Measurements from ENCODE around the gene ILDR2.
A peak's percentile ranks its signal among the peaks of the same experiment; 100 is the strongest.

ILDR2 gene, protein sequence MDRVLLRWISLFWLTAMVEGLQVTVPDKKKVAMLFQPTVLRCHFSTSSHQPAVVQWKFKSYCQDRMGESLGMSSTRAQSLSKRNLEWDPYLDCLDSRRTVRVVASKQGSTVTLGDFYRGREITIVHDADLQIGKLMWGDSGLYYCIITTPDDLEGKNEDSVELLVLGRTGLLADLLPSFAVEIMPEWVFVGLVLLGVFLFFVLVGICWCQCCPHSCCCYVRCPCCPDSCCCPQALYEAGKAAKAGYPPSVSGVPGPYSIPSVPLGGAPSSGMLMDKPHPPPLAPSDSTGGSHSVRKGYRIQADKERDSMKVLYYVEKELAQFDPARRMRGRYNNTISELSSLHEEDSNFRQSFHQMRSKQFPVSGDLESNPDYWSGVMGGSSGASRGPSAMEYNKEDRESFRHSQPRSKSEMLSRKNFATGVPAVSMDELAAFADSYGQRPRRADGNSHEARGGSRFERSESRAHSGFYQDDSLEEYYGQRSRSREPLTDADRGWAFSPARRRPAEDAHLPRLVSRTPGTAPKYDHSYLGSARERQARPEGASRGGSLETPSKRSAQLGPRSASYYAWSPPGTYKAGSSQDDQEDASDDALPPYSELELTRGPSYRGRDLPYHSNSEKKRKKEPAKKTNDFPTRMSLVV

DNA sequence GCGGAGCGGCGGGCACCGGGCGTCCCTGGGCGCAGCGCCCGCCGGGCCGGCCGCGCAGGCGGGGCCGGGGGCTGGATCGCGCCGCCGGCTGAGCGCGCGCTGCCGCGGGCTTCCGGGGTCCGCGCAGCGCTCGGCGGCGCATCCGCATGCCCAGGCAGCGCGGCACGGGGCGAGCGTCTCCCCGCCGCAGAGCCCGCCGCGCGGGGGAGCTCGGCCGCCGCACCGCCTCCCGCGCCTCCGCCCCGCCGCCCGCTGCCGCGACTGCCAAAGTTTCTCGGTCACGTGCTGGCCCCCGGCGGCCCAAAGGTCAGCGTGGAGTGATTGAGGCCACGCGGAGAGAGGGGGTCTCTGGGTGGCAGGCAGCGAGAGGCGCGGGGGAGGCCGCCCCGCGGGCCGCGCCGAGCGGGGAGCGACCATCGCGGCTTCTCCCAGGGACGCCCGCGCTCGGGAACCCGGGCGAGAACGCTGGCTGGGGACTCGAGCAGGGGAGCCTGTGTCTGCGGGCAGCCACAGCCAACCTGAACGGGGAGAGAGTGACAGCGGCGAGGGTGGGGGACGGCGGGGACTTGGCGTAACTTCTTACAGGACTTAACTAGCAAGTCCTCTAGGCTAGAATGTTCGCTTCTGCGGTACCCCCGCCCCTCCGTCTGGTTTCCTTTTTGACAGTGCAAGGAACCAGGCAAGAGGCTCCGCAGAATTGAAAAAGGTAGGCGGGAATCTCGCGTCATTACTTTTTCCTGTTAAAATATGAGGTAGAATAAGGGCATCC is at the start of gene ILDR2:
TSS of gene ILDR2 (minus strand) at position 180 of the 769 bp plus-strand sequence. CDS start 272 bp downstream, outside the sequence.
- peak; percentile 62 for DNase-seq

DNA sequence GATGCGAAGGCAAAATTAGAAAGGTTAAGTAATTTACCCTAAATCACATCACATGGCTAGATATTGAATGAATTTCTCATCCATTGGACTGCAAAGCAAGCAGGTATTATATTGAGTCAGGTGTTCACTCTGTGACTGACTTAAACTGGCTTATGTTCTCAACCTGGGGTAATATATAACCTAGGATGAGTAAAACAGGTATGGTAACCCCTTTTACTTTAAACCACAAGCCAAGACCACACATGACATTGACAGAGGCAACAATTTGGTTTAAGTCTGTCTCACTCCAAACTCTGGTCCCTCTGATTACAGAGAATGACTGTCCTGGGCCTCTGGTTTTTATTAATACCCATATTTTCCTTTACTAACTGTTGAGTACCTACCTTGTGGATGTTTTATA is 47.0 kb upstream of the ILDR2 start:
- DNase-seq: no peak

DNA sequence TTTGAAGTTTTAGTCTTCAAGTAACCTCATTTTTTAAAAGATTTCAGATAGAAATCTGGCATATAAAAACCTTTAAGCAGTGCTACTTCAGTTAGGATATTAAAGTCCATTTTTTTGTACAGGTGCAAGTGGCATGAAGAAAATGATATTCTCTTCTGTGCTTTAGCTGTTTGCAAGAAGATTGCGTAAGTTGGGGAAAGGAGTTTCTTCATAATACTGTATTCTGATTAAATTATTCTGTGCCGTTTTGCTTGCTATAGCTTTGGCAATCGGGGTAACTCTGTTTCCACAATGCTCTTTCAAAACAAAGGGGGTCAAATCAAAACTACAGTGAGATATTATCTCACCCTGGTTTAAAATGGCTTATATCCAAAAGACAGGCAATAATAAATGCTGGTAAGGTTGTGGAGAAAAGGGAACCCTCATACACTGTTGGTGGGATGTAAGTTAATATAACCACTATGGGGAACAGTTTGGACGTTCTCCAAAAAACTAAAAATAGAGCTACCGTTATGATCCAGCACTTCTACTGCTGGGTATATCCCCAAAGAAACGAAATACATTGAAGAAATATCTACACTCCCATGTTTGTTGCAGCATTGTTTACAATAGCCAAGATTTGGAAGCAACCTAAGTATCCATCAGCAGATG is 40.9 kb upstream of the ILDR2 start:
- DNase-seq: no peak

DNA sequence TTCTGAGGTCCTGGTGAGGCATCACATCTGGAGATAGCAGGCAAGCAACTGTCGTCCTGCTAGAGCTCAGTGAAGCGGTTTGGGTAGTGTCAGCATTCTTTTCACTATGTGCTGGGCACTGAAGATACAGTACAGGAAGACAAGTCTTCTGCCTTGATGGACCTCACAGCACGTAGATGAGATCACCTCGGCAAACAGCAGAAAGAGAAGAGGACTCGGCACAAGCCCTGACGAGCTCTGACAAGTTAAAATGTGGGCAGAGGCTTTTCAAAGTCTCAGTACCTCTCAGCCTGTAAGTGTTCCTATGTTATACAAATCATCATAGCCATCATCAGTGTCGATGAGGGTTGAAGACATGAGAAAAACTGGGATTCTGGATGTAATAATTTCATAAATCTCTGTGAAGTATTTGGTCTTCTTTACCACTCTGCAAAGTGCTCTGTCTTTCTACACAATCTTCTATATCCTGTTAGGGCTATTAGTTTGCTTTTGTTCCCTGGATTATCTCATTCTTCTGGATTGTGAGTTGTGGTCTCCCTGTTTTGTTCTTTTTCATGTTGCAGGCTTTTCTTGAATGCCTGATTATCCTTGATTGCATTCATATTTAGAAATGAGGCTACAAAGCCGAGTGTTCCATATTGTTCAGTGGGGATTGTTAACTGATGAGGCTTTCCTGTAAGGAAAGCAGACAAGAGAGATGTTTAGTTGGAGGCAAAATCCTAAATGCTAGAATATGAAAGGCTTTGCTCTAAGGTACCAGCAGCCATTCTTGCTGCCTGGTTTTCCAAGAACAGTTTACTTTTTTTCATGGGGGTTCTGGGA is 38.0 kb upstream of the ILDR2 start:
- no peak for DNase-seq

DNA sequence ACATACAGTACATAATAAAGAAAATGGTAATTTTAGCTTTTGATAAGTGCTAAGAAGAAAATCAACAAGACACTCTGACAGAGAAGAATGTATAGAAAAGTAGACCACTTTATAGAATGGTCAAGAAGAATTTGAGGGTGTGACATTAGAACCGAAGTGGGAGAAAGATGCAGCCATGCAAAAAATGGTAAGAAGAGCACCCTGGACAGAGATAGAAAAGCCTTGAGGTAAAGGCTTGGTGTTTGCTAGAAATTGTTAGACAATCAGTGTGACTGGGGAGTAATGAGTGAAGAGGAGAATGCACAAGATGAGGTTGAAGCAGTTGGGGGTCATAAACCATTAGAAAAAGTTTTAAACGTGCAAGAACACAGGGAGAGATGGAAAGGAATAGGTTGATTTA is 37.2 kb upstream of the ILDR2 start:
- no peak for DNase-seq

DNA sequence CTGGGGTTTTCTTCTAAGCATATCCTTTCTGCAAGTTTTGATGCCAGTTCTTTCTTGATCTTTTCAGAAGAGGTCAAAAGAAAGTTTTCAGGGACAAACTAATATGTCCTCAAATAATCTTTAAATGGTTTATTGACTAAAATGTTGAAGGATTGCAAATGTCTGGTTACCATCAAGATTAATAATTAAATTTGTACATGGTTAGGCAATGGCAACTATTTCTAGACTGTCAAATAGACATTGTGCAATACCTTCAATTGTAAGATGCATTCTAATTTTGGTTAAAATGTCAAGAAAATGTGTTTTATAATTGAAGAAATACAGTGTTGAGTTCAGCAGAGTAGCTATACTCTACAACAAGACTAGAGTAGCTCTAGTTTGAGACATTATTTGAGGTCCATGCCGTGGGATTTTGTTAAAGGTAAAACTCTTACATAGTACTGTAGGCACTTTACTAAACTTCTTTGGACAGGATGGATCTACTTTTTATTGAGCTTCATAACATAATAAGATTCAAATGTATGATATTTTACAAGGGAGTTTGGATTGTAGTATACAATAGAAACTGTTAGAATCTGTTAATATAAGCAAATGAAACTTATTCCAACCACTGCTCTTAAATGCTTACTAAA is 36.3 kb upstream of the ILDR2 start:
- DNase-seq: no peak

DNA sequence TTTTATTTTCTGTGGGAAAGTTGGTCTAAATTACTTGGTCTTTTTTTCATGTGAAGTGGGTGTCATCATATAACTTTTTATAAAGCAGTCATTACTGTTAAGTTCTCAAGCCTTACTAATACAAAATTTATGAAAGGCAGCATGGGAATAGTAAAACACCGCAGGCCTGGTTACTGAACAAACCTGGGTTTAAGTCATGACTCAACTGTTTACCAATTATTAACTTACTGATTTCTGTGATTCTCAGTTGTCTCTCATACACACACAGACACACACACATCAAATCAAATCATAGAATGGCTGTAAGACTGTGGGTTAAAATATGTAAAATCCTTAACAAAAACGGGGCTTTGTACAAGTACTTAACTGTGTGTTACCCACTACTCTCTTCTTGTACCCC is 28.4 kb upstream of the ILDR2 start:
- DNase-seq: no peak

DNA sequence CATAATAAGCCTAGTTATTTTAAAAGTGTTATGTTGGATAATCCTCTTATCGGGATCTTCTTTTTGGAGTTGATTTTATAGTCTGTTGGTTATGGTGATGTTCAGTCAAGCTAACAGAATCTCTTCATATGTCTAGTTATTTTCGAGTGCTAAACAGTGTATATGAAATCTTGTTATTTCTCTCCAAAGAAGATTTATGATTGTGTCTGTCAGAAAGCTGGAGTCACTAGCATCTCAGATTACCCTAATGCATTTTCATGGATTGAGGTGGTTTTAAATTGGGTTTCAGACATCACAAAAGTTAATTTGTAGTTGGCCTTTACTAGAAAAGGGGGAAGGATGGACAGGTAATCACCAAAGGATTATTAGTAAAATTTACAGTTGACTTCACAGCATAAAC is 27.0 kb upstream of the ILDR2 start:
- DNase-seq: no peak

DNA sequence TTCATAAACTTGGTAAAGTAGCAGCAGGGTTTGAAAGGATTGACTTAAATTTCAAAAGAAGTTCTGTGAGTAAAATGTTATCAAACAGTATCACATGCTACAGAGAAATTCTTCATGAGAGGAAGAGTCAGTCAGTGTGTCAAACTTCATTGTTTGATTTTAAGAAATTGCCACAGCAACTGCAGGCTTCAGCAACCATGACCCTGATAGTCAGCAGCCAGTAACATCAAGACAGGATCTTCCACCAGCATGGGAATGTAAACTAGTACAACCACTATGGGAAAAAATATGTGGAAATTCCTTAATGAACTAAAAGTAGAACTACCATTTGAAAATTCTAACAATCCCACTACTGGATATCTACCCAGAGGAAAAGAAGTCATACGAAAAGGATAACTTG is 25.2 kb upstream of the ILDR2 start:
- no peak for DNase-seq

DNA sequence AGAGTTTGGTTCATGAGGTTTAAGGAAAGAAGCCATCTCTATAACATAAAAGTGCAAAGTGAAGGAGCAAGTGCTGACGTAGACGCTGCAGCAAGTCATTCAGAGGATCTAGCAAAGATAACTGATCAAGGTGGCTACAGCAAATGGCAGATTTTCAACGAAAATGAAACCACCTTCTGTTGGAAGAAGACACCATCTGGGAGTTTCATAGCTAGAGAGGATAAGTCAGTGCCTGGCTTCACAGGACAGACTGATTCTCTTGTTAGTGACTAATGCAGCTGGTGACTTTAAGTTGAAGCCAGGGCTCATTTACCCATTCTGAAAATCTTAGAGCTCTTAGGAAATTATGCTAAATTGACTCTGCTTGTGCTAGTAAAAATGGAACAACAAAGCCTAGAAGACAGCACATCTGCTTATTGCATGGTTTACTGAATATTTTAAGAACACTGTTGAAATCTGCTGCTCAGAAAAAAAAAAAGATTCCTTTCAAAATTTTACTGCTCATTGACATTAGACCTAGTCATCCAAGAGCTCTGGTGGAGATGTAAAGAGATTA is 24.2 kb upstream of the ILDR2 start:
- DNase-seq: no peak

DNA sequence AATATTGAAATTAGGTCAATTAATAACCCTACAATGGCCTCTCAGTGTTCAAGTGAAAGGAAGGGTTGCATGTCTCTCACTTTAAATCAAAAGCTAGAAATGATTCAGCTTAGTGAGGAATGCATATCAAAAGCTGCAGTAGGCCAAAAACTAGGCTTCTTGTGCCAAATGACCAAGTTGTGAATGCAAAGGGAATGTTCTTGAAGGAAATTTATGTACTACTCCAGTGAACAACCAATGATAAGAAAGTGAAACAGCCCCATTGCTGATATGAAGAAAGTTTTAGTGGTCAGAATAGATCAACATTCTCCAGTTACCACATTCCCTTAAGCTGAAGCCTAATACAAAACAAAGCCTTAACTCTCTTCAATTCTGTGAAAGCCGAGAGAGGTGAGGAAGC is 23.7 kb upstream of the ILDR2 start:
- no peak for DNase-seq

DNA sequence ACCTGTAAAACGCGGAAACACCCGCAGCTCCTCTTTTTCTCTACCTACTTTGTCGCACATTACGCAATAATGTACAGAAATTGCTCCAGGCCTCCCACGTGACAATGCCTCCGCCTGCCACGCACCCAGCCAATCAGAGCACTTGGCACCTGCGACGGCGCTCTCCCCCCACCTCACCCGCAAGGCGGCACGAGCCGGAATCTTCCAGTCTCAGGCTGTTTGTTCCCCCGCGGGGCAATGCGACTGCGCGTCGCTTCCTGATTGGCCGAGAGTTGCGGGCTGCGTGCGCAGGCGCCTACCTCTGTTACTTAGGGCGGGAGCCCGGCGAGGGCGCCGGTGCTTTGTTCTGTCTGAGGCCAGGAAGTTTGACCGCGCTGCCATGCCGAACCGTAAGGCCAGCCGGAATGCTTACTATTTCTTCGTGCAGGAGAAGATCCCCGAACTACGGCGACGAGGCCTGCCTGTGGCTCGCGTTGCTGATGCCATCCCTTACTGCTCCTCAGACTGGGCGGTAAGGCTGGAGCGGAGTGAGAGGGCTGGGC is 13.7 kb upstream of the ILDR2 start, which contains the start of gene MAEL:
TSS of gene MAEL (plus strand) at position 307 of the 542 bp plus-strand sequence. CDS start at position 380, 73 bp downstream.
- DNase-seq: no peak

DNA sequence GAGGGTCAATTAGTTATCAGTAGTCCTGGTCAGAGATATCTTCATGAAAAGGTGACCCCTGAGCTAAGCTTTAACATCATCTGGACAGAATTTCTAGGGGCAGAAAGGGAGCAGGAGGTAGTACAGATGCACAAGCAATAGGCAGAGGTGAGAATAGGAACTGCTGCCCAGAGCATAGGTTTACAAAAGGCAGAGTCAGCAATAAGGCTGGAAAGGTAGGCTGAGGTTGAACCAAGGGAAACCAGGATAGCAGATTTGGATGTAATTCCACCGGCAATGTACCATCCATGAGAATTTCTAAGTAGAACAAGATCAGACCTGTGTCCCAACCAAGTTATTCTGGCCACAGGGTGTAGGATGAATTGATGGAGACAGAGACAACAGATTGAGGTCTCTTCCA is 6.2 kb upstream of the ILDR2 start:
- no peak for DNase-seq

DNA sequence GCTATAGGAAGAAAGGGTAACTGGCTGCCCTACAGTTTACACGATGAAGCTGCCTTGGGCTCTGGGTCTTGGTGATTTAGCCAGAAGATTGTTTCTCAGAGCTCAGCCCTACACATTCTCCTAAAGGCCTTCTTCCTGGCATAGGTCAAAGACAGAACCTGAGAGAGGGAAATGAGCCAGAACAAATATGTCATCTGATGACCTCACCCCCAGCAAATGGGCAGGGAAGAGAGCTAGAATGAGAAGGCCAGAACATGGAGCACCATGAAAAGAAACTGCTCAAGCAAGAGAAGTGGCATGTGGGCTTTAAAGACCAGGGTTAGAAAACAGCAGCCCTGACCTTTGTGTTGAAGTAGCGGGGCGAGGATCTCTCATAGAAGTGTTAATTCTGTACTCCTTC is 5.5 kb upstream of the ILDR2 start:
- DNase-seq: no peak

DNA sequence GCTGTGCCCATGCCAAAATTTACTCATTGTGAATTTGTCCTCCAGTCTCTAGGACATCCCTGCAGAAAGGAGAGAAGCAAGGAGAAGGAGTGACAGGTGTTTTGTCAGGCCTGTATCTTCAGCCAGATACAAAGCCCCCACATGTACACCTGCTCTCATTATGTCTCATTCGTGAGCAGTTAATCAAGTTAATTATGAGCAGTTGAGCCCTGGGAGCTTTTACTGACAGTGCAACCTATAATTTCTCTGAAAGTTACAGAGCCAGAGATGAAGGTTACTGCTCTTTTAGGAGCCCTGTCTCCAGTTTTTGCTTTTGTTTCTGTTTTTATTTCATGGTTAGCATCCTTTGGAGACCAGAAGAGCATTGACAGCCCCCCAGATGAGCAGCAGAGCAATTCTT is 5.0 kb upstream of the ILDR2 start:
- DNase-seq: no peak

DNA sequence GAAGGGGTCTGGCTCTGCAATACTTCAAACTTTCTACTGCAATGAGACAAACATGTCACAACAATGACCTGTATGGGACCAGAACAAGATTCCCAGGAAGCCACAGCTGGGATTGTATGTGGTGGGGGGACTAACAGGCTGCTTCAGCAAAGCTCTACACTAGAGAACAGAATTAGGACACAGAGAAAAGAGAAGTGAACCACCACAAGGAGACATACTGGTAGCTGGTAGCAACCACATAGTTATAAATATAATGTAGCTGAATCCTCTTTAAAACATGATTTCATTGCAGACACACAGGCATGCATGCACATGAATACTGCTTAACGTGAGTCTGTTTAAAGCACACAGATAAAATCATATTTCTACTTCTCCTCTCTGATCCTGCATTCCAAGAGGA is 3.5 kb upstream of the ILDR2 start:
- no peak for DNase-seq

DNA sequence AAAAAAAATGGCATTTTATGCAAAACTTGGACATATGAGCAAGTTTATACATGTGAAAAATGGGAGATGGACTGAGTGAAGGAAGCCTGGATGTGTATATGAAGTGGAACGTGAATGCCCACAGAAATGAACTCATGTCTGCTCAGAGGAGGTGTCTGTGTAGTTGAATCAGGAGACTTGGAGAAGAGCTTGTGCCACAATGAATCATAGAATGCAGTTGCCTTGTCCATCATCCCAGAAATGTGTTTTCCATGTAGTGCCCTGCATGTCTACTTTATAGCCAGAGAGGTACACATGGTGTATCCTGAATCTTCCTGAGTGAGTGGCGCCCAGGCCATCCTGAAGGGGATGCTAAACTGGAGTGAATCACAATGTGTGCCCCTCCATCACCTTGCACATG is 2.6 kb upstream of the ILDR2 start:
- DNase-seq: no peak

DNA sequence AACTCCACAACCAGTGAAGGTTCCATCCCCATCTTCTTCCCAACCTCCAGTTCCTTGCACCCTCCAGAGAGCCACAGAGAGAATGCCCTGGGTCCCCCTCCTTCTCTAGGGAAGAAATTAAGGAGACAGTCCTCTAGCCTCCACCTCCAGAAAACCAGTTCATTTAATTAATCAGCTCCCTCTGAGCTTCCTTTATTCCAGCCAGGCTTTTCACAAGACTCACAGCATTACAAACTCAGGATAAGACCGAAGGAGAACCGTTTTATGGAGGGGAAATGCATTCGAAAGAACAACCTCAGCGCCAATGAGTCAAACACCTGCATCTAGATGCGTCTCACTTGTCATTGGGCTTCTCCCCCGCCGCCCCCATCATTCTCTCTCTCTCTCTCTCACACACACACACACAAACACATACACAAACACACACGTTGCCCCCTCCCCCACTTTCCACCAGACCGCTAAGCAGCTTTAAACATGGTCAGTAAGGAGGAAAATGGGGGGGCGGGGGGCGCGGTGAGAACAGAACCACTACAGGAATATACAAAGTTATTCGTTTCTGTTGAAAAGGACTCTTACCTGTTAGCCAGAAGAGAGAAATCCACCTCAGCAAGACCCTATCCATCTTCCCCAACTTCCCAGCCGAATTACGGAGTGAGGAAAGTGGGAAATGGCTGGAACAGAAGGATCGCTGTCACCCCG is 544 bp downstream of the ILDR2 start:
- DNase-seq: peak; percentile 34

DNA sequence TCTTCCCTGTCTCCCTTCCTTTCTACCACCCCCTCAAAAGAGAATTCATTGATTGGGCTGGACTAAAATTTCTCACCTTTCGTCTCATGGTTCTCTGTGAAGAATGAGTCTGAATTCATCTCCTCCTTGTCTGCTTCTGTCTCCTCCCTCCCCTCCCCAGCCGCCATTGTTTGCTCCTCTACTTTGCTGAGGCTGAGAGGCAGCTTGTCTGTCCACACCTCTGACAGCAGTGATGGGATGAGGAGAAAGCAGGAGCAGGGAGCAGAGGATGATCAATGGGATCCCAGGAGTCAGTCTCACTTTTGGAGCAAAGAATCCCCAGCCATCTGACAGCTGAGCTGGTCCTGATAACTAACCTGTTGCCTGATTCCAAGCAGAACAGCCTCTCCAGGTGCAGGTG is 2.5 kb downstream of the ILDR2 start:
- no peak for DNase-seq

DNA sequence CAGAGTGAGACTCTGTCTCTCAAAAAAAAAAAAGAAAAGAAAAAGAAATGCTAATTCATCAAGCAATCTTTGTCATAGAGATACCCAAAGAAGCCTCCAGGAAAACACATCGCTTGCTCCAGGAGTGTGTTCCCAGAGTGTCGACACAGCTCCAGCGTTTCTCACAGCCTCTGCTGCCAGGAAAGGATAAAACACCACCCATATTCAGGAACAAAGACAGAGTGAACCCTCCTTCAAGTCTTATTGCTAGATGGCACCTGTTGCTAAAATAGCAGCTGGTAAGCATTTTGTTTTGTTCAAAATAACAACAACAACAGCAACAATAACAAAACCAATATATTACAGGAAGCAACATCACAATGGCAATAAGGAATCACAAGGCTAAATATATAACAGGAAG is 3.1 kb downstream of the ILDR2 start:
- DNase-seq: no peak

DNA sequence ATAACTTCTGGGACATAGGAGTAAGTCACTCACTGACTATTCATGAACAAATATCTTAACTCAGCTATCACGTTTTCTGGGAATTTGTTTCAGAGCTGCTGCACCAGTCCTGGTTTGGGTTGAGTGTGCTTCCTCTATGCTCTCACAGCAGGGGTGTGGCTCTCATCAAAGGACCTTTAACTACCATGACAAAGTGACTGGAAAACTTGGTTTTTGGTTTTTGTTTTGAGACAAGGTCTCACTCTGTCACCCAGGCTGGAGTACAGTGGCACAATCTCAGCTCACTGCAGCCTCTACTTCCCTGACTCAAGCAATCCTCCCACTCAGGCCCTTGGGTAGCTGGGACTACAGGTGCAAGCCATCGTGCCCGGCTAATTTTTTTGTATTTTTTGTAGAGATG is 4.1 kb downstream of the ILDR2 start:
- no peak for DNase-seq
